Heart left ventricle (tissue), 16 donors: ENCODE results near the gene GRM1. TPM values are rescaled to one million over a fixed set of nuclear protein-coding genes. Genes with fewer than 3 reads are reported as not detected.
A peak's percentile ranks its signal among the peaks of the same experiment; 100 is the strongest.

Experiments
- ATAC-seq, 4 donors: fragments of 200-7000 bp; cut with Tn5 transposase; one replicate each; pipeline ENCODE4 v1.9.1; 2020 to 2022; ENCODE audit warnings: moderate library complexity in 4 of 4, mild to moderate bottlenecking in 3 of 4, moderate number of reproducible peaks in 1 of 4
- DNase-seq, 5 donors: peaks; one replicate each; pipeline ENCODE4 v3.0.0-alpha.2; 2020
- H3K27ac ChIP-seq, 12 donors: fragments of 200-600 bp; sonication (generic) in 4 of 12; one replicate each; pipeline versions ENCODE4 v1.5.0 to v1.8.0; 2016 to 2022; ENCODE audit warnings: mild to moderate bottlenecking in 2 of 12
- H3K27me3 ChIP-seq, 9 donors: fragments of 200-600 bp; sonication (generic) in 2 of 9; one replicate each; pipeline versions ENCODE4 v1.5.1 to v1.8.0; 2016 to 2022; ENCODE audit warnings: mild to moderate bottlenecking in 3 of 9
- H3K36me3 ChIP-seq, 9 donors: fragments of 200-600 bp; sonication (generic) in 2 of 9; one replicate each; pipeline versions ENCODE4 v1.5.0 to v1.8.0; 2018 to 2022; ENCODE audit warnings: mild to moderate bottlenecking in 2 of 9
- H3K4me1 ChIP-seq, 12 donors: fragments of 200-600 bp; sonication (generic) in 4 of 12; one replicate each; pipeline versions ENCODE4 v1.5.0 to v1.8.0; 2016 to 2022; ENCODE audit warnings: mild to moderate bottlenecking in 3 of 12
- H3K4me3 ChIP-seq, 12 donors: fragments of 200-600 bp; sonication (generic) in 4 of 12; one replicate each; pipeline versions ENCODE4 v1.5.0 to v1.8.0; 2017 to 2022; ENCODE audit warnings: mild to moderate bottlenecking in 9 of 12, moderate library complexity in 4 of 12
- H3K9me3 ChIP-seq, 12 donors: fragments of 200-600 bp; sonication (generic) in 4 of 12; one replicate each; pipeline versions ENCODE4 v1.5.0 to v1.8.0; 2016 to 2022; ENCODE audit warnings: mild to moderate bottlenecking in 1 of 12
- CTCF ChIP-seq, 12 donors: fragments of 200-600 bp; sonication (generic) in 4 of 12; IDR thresholded peaks; one replicate each; pipeline versions ENCODE4 v1.5.0 to v1.8.0; 2018 to 2022; ENCODE audit warnings: antibody characterized with exemption in 12 of 12, mild to moderate bottlenecking in 5 of 12
- POLR2A ChIP-seq, 2 donors: fragments of 450-650 bp; IDR thresholded peaks; one replicate each; pipeline ENCODE4 v1.6.1; 2017; ENCODE audit warnings: antibody characterized with exemption in 2 of 2, mild to moderate bottlenecking in 2 of 2, moderate library complexity in 2 of 2
- WGBS, 4 donors: extraction: QIAGEN DNeasy Blood & Tissue Kit in 2 of 4; methylation state at CpG; one replicate each; pipeline versions ENCODE4 v1.1.5 to v1.1.7; 2013 to 2018; 5-methylcytosine and 5-hydroxymethylcytosine counted together
- intact Hi-C, 10 donors: fragments of 100-400 bp; cut with DNase I; formaldehyde crosslinking; loops; one replicate each; pipeline versions ENCODE4 v1.11.1 to v1.14.2; 2022
- polyA plus RNA-seq, 2 donors: library from polyadenylated mRNA; stranded (reverse); fragments of 200-250 nt; gene quantifications; one replicate each; pipeline ENCODE4 v1.2.3, GENCODE V29; 2013
- total RNA-seq, 9 donors: library from RNA; depleted of rRNA in 2 of 9; stranded (reverse); fragments of >200 nt in 2 of 9; fragmentation: NEBNext Ultra II Directional in 3 of 9; extraction: Animal tissue kit (Norgen Biotek cat#: 25700) in 3 of 9; gene quantifications; one replicate each; pipeline versions ENCODE4 v1.1.0 to v1.2.4, GENCODE V29; 2016 to 2023
- donor health status: ischemic (EF 13 %, LVEDD 7.1; RV severe dilation, severe dysfunction).
- donor health status: healthy with polysubstance abuse.
- donor health status: DM: no; HTN: yes; CAD: no.
- donor health status: DM: no; HTN: no; CAD: no.
- donor health status: ischemic (EF 25% LVEDD 6.9; RV normal size, moderate dysfunction).
- donor health status: ischemic (EF 25% LVEDD 5.7; RV mildly dilated, moderate dysfunction).
- donor health status: healthy.
- donor health status: DM: yes; HTN: yes; CAD: no.
- donor health status: ischemic (EF 35%, LVEDD 5.7; RV mildly dilated, moderate dysfunction).
- donor health status: nonischemic (EF 11% LVEDD 7.7; RV severe dilation, severe dysfunction).
- donor health status: DM: yes; HTN: yes; CAD: no.
- donor health status: PGD.
- donor health status: ischemic (EF 29% LVEDD 5.4; RV normal size, mild dysfunction).
- donor health status: nonischemic (EF 23%, LVEDD 6.1; RV moderate dilation, normal function).

GRM1 gene
- total and polyA plus RNA-seq, 11 donors = 0.62 to 6.9 (median 4.7) TPM

- no peak overlapping the region for H3K4me3 ChIP-seq
- no peak for ATAC-seq
- no peaks in the 10 kb centered on the region for H3K27me3 ChIP-seq
- peaks cover 0 to 6% (median 0%) of the 10 kb centered on the region in 12 donors for H3K4me1 ChIP-seq
- no peak for DNase-seq
- no peaks in the 10 kb centered on the region for H3K36me3 ChIP-seq
- no peak overlapping the region for H3K27ac ChIP-seq
- intact Hi-C loops = no loop called here
- TF ChIP-seq POLR2A (IDR thresholded peaks at IDR 0.05) = no peak
- TF ChIP-seq CTCF (IDR thresholded peaks at IDR 0.05) = no peak
- no peaks in the 10 kb centered on the region for H3K9me3 ChIP-seq
These were observed 252.9 kb downstream of the GRM1 start for GRCh38 chr6:146281651-146282362.

GRCh38 chr6:146282837-146283236 is 254.0 kb downstream of the GRM1 start:
- Histone ChIP-seq H3K27ac (no peak overlapping the region), H3K36me3 (no peaks in the 10 kb centered on the region), H3K27me3 (no peaks in the 10 kb centered on the region), H3K4me1 (peaks cover 0 to 6% (median 0%) of the 10 kb centered on the region in 12 donors), H3K4me3 (no peak overlapping the region), H3K9me3 (peaks cover 0 to 2% (median 0%) of the 10 kb centered on the region in 12 donors)
- peak in 1 of 4 donors; percentile 57 for ATAC-seq
- TF ChIP-seq POLR2A (IDR thresholded peaks at IDR 0.05) (no peak), CTCF (IDR thresholded peaks at IDR 0.05) (no peak)
- DNase-seq = no peak
- intact Hi-C loops = no loop called here
- 73 to 78% (median 74%) methylated on average over 2 of the region's 2 CpGs for WGBS, 4 donors

GRCh38 chr6:146284311-146284710 is 255.4 kb downstream of the GRM1 start:
- Histone ChIP-seq H3K27ac (no peak overlapping the region), H3K9me3 (peaks cover 0 to 5% (median 0%) of the 10 kb centered on the region in 12 donors), H3K4me1 (peaks cover 0 to 6% (median 0%) of the 10 kb centered on the region in 12 donors), H3K27me3 (no peaks in the 10 kb centered on the region), H3K36me3 (no peaks in the 10 kb centered on the region), H3K4me3 (no peak overlapping the region)
- DNase-seq (no peak), ATAC-seq (no peak)
- intact Hi-C loops = no loop called here
- WGBS, 4 donors = 70 to 91% (median 80%) methylated on average over 2 of the region's 2 CpGs
- no peak for TF ChIP-seq CTCF (IDR thresholded peaks at IDR 0.05)
- TF ChIP-seq POLR2A (IDR thresholded peaks at IDR 0.05) = no peak

GRCh38 chr6:146286961-146287360 is 258.1 kb downstream of the GRM1 start:
- Histone ChIP-seq H3K27me3 (no peaks in the 10 kb centered on the region), H3K4me1 (peaks cover 0 to 23% (median 8%) of the 10 kb centered on the region in 12 donors), H3K9me3 (peaks cover 0 to 5% (median 0%) of the 10 kb centered on the region in 12 donors), H3K36me3 (no peaks in the 10 kb centered on the region), H3K27ac (no peak overlapping the region), H3K4me3 (no peak overlapping the region)
- DNase-seq = no peak
- WGBS, 4 donors = 34 to 57% (median 36%) methylated on average over 3 of the region's 3 CpGs
- intact Hi-C loops = no loop called here
- TF ChIP-seq POLR2A (IDR thresholded peaks at IDR 0.05) = no peak
- no peak for TF ChIP-seq CTCF (IDR thresholded peaks at IDR 0.05)
- no peak for ATAC-seq
